Gastrocnemius medialis (tissue), 4 donors: ENCODE measurements around the gene RUSF1. TPM values are rescaled to one million over a fixed set of nuclear protein-coding genes. Genes with fewer than 3 reads are reported as not detected.

Experiments
- ATAC-seq, 2 donors: fragments of 150-250 bp; one replicate each; pipeline ENCODE4 v1.9.1; 2016
- DNase-seq, 2 donors: peaks; one replicate each; pipeline ENCODE4 v3.0.0-alpha.2; 2019
- H3K27ac ChIP-seq, 4 donors: fragments of 200-600 bp; sonication (generic); 1 replicate in 1 of 4; 2 replicates in 3 of 4; pipeline ENCODE4 v1.5.1; 2016 to 2018; ENCODE audit warnings: mild to moderate bottlenecking in 2 of 4, moderate library complexity in 1 of 4
- H3K27me3 ChIP-seq, 3 donors: fragments of 200-600 bp; sonication (generic) in 2 of 3; 1 replicate in 1 of 3; 2 replicates in 2 of 3; pipeline versions ENCODE4 v1.5.1 to v1.6.0; 2016 to 2019; ENCODE audit warnings: mild to moderate bottlenecking in 1 of 3, moderate library complexity in 1 of 3
- H3K36me3 ChIP-seq, 2 donors: fragments of 200-600 bp; sonication (generic) in 1 of 2; one replicate each; pipeline ENCODE4 v1.5.1; 2017 to 2018
- H3K4me1 ChIP-seq, 2 donors: fragments of 200-600 bp; sonication (generic) in 1 of 2; one replicate each; pipeline ENCODE4 v1.5.1; 2016 to 2017; ENCODE audit warnings: mild to moderate bottlenecking in 2 of 2
- H3K4me3 ChIP-seq, 4 donors: fragments of 200-600 bp; sonication (generic) in 3 of 4; 1 replicate in 1 of 4; 2 replicates in 3 of 4; pipeline ENCODE4 v1.5.1; 2016 to 2019; ENCODE audit warnings: mild to moderate bottlenecking in 2 of 4
- H3K9me3 ChIP-seq, 3 donors: fragments of 200-600 bp; sonication (generic) in 2 of 3; 1 replicate in 1 of 3; 2 replicates in 2 of 3; pipeline ENCODE4 v1.5.1; 2016 to 2019
- CTCF ChIP-seq, 5 experiments: fragments of 450-650 bp in 3 of 5; fragments of 200-600 bp in 2 of 5; sonication (generic) in 2 of 5; IDR thresholded peaks in 4 of 5; conservative IDR thresholded peaks in 1 of 5; 1 replicate in 4 of 5; 2 replicates in 1 of 5; pipeline ENCODE4 v1.5.1; 2016 to 2019; ENCODE audit warnings: antibody characterized with exemption in 5 of 5, mild to moderate bottlenecking in 3 of 5, moderate library complexity in 3 of 5
- POLR2A ChIP-seq, 2 donors: fragments of 450-650 bp; IDR thresholded peaks; one replicate each; pipeline ENCODE4 v1.6.1; 2017; ENCODE audit warnings: antibody characterized with exemption in 2 of 2, mild to moderate bottlenecking in 2 of 2, moderate library complexity in 2 of 2
- in situ Hi-C, 4 donors: fragments of 200-750 bp; cut with MboI; loops; one replicate each; pipeline versions ENCODE4 v1.15.0 to v1.8.0; 2017; ENCODE audit warnings: low sequenced_read_pairs in 4 of 4
- intact Hi-C: fragments of 100-400 bp; cut with DNase I; formaldehyde crosslinking; loops from one replicate; pipeline ENCODE4 v1.15.1; 2023; ENCODE audit warnings: low total_unique reads
- total RNA-seq, 4 donors: library from RNA; depleted of rRNA; stranded (reverse); fragments of >200 nt; gene quantifications; one replicate each; pipeline versions ENCODE4 v1.1.0 to v1.2.3, GENCODE V29; 2016

RUSF1 gene
- total RNA-seq, 4 donors from 2014 or later = 6.7 to 15.1 (median 8.5) TPM

GRCh38 chr16:31440516-31441184 is 67.5 kb downstream of the RUSF1 start:
- Histone ChIP-seq H3K27me3 (no peaks in the 10 kb centered on the region), H3K4me3 (no peak overlapping the region), H3K36me3 (no peaks in the 10 kb centered on the region), H3K4me1 (peaks cover 19 to 21% of the 10 kb centered on the region in 2 donors), H3K9me3 (no peaks in the 10 kb centered on the region), H3K27ac (peak overlapping the region; percentile 87 to 99 (median 96))
- ATAC-seq (no peak), DNase-seq (no peak)
- in situ Hi-C loops (loop anchor here (10.0 to 25.0 kb wide), 6 partner anchors 56 to 478 kb away; partner anchors contain the start of genes HSD3B7 (in 2 of the 4), BCKDK (in 1 of the 4), FUS (in 1 of the 4) and SETD1A (in 1 of the 4)), intact Hi-C loops (loop anchor here (5.0 kb wide), 1 partner anchor 223 kb away; the partner anchor contains the start of gene PYDC1)
- TF ChIP-seq CTCF (IDR thresholded peaks at IDR 0.05 in 4 of 5, conservative IDR thresholded peaks at IDR 0.05 in 1 of 5) (no peak), POLR2A (IDR thresholded peaks at IDR 0.05) (no peak)

- peaks cover 19 to 21% of the 10 kb centered on the region in 2 donors for H3K4me1 ChIP-seq
- H3K27me3 ChIP-seq = no peaks in the 10 kb centered on the region
- no peak for DNase-seq
- TF ChIP-seq POLR2A (IDR thresholded peaks at IDR 0.05) (no peak), CTCF (IDR thresholded peaks at IDR 0.05 in 4 of 5, conservative IDR thresholded peaks at IDR 0.05 in 1 of 5) (no peak)
- in situ Hi-C loops (loop anchor here in 2 of 4 donors (25.0 kb wide), 2 partner anchors 452 to 477 kb away; partner anchors contain the start of genes HSD3B7 (in 1 of the 2) and SETD1A (in 1 of the 2)), intact Hi-C loops (no loop called here)
- no peaks in the 10 kb centered on the region for H3K9me3 ChIP-seq
- H3K4me3 ChIP-seq = no peak overlapping the region
- peak overlapping the region; percentile 87 to 99 (median 96) for H3K27ac ChIP-seq
- no peaks in the 10 kb centered on the region for H3K36me3 ChIP-seq
- ATAC-seq = no peak
These were observed 68.7 kb downstream of the RUSF1 start for GRCh38 chr16:31439519-31439918.

Other genes starting within 250 kb of the RUSF1 start
- 1 to 10 TPM in 3 of 4 donors, under 1 TPM in 1; 0.68 to 3.9 (median 3.0) TPM for gene ITGAM, start 248.4 kb downstream of the RUSF1 start, total RNA-seq
- under 1 TPM; 0.22 to 0.91 (median 0.56) TPM for gene ITGAX, start 153.2 kb downstream of the RUSF1 start, total RNA-seq
- gene ITGAD, start 115.1 kb downstream of the RUSF1 start, total RNA-seq = not detected
- 1,000 to 10,000 TPM in 1 of 4 donors, 100 to 1,000 TPM in 3; 597 to 1,192 (median 930) TPM for gene COX6A2, start 80.0 kb downstream of the RUSF1 start, total RNA-seq
- gene ZNF843, start 65.6 kb downstream of the RUSF1 start, total RNA-seq = 1 to 10 TPM in 3 of 4 donors, under 1 TPM in 1; 0.65 to 3.0 (median 1.5) TPM
- 10 to 100 TPM; 13.9 to 24.3 (median 19.4) TPM for gene ARMC5, start 48.9 kb downstream of the RUSF1 start, total RNA-seq
- gene TGFB1I1, start 36.2 kb downstream of the RUSF1 start, total RNA-seq = 10 to 100 TPM in 1 of 4 donors, 1 to 10 TPM in 3; 4.6 to 14.4 (median 7.4) TPM
- gene SLC5A2, start 25.3 kb downstream of the RUSF1 start, total RNA-seq = not detected
- not detected for gene AHSP, start 19.5 kb upstream of the RUSF1 start, total RNA-seq